ENCODE measurements around the gene NDUFV1.
"Not testable (repeated sequence)": the region's sequence is repeated elsewhere in the genome, so short reads cannot be mapped to it uniquely, and the experiment has no call there.

The NDUFV1 gene

DNA sequence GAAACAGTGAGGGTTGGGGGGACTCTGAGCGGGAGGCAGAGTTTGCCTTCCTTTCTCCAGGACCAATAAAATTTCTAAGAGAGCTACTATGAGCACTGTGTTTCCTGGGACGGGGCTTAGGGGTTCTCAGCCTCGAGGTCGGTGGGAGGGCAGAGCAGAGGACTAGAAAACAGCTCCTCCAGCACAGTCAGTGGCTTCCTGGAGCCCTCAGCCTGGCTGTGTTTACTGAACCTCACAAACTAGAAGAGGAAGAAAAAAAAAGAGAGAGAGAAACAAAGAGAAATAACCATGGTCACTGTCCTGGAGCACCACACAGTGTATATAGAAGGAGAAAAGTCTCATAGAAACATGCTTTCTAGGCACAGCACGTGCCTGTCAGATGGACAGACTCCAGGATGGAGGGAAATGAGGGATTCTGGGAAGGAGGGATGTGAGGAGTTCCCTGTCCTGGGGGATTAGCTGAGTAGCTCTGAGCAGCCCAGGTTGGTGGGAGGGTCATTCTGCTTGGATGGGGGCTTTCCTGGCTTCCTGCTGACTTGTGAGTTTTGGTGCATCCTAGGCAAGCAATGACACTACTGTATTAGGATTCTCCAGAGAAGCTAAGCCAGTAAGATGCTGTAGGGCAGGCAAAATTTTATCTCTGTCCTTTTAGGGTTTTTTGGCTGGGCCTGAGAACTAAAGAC, 20.0 kb upstream of the NDUFV1 start:
- no peak for DNase-seq

DNA sequence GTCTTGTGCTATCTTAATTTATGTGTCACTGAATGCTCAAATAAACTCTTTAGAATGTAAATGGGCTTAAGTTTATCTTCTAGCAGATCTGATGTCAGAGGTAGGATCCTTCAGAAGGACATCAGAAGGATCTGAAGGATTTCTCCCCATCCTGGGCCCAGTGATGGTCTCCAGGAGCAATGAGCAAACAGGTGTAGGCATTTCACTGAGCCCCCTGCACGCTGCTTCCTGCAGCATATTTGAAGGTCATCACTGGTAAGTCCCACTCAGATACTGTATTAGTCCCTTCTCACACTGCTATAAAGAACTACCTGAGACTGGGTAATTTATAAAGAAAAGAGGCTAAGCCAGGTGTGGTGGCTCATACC, 18.6 kb upstream of the NDUFV1 start:
- DNase-seq = no peak

DNA sequence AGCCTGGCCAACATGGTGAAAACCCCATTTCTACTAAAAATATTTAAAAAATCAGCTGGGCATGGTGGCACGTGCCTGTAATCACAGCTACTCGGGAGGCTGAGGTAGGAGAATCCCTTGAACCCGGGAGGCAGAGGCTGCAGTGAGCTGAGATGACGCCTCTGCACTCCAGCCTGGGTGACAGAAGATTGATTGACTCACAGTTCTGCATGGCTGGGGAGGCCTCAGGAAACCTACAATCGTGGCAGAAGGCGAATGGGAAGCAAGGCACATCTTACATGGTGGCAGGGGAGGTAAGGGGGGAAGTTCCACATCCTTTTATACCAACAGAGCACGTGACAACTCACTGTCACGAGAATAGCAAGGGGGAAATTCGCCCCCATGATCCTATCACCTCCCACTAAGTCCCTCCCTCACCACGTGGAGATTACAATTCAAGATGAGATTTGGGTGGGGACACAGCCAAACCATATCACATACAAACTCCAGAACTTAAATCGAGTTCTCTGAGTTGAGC, 17.8 kb upstream of the NDUFV1 start:
- DNase-seq = not testable (repeated sequence)

GRCh38 chr11:67592880-67593564, 13.7 kb upstream of the NDUFV1 start:
- DNase-seq = no peak

GRCh38 chr11:67593565-67593905, 13.2 kb upstream of the NDUFV1 start:
- DNase-seq = no peak

DNA sequence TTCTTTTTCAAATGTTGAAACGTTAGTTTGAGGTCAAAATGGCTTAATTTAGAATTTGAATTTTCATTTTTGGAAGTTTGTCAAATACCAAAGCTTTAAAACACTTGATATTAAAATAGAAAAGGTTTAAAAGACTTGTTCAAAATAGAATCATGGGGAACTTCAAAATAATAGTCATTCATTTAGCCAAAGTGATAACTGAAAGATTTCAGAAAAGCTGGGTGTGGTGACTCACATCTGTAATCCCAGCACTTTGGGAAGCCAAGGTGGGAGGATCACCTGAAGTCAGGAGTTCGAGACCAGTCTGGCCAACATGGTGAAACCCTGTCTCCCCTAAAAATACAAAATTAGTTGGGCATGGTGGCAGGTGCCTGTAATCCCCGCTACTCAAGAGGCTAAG, 12.3 kb upstream of the NDUFV1 start:
- DNase-seq = no peak

DNA sequence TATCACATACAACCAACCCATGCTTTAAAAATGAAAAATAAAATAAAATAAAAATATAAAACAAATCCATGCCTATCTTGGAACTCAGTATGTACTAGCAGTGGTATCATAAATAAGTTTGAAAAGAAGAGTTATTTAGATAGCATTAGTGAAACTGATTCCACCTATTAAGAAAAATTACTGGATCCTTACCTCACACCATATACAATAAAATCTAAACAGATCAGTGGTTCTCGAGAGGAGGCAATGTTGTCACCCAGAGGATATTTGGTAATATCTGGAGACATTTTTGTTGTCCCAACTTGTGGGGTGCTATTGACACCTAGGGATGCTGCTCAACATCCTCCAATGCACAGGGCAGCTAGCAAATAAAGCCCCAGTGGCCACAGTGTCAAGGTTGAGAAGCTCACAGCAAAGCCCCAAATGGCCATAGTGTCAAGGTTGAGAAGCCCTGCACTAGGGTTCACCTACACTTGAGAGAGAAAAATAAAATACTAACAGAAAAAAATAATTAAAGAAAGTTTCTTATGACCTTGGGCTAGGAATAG, 9.9 kb upstream of the NDUFV1 start:
- DNase-seq = no peak

GRCh38 chr11:67597458-67597857, 9.3 kb upstream of the NDUFV1 start:
- DNase-seq = not testable (repeated sequence)

- DNase-seq = not testable (repeated sequence)
Observed at GRCh38 chr11:67597963-67598362, 8.8 kb upstream of the NDUFV1 start.

- no peak for DNase-seq
Observed at GRCh38 chr11:67599149-67599548, 7.6 kb upstream of the NDUFV1 start.

DNA sequence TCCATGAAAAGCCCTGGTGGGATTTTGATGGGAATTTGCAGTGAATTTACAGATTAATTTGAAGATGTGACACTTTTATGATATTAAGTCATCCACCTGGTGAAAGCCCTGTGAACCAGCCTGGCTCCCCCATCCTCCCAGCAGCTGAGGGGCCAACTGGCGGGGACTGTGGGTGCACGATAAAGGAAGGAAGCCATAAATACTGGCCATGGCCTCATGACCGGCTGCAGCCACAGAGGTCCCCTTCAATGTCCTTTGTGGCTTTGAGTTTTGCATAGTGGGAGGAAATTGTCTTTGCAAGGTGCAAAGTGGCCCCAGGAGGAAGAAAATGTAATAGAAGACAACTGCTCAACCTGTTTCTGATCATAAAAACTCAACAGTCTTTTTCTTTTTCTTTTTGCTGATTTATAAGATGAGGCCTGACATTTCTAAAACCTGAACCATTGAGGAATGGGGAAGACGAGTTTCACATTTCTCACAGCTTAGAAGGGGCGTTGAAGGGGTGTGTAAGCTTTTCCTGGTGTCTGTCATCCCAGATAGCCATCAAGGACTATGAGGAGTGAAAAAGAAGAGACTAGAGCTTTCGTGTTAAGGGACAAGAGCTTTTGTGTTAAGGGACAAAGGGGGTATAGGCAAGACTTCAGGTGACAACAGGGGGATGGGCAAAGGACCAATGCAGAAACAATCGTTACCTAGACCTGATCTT, 6.3 kb upstream of the NDUFV1 start:
- no peak for DNase-seq

DNA sequence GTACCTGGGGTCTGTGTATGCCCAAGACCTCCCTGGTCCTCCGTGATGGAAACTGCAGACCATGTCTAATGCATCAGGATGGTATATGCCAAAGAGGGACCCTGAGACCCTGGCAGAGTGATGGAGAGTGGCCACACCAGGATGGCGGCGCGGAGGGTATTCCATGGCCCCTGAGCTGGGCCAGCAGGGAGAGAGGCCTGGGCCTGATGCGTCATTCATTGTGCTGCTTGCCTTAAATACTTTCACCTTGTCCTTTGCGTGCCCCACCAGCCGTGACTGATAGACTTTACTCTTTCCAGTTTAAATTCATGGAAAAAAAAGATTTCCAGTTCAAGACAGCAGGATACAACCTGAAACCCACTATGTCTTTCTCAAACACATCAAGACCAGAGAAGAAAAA, 5.6 kb upstream of the NDUFV1 start:
- no peak for DNase-seq

- not testable (repeated sequence) for DNase-seq
Observed at GRCh38 chr11:67604119-67604518, 2.6 kb upstream of the NDUFV1 start.

DNA sequence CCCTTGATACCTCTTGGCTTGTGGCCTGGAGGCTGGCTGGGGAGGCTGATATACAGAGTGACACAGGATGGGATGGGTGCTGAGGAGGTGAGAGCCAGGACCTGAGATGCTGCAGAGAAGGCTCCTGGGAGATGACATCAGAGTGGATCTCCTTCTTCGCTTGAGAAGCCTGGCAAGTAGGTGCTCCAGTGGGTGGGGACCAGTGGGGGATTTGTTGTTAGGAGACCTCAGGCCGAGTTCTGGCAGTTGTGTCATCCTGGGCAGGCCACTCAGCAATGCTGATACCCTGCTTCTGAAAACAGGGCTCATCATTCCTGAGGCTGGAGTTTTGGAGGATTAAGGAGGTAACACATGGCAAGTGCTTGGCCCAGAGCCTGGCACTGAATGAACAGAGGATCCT, 1.9 kb upstream of the NDUFV1 start:
- DNase-seq = no peak

DNA sequence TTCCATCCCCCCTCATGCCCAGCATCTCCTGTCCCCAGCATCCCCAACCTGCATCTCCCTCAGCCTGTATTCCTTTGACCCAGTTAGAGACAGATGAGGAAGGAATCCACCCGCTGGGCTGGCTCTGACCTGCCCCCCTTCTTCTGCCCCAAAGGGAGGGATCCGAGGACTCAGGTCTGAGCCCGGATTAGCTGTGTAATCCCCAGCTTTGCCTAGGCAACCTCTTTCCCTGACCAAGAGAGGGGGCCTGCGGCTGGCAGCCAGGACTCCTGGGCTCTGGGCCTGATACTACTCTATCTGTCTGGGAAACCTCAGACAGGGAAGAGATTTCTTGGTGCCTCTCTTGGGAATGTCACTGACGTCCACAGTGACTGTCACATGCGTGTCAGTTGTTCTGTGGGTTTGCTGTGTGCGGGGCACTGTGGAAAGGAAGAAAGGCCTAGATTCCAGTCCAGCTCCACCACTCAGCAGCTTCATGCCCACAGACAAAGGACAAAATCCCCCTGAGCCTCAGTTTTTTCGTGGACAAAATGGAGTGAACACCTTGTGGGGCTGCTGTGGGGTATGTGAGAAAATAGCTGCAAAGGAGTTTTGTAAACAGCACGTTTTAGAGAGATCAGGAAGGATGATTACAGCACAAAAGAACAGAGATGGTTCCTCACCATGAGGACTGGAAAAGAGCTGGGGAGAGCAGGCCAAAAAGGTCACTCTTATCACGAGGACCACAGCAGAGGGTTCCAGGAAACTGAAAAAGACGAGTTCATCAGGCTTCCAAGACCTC, 1.3 kb upstream of the NDUFV1 start:
- no peak for DNase-seq

DNA sequence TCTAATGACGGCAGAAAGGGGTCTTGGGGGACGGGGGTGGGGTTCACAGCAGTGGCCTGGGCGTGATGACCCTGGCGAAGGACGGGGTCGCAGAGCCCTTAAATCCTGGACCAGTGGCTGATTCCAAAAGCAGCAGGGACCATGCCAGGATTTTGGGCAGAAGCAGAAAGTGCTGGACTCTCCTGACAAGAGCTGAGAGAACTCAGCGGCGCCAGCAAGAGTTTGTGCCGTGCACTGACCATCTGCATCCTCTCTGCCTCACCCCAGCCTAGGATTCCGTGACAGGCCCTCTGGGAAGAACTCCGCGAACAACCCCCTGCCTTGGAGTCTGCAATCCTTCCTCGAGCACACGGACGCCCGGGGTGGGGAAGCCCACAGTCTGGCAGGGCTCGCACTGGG, 644 bp upstream of the NDUFV1 start:
- no peak for DNase-seq

DNA sequence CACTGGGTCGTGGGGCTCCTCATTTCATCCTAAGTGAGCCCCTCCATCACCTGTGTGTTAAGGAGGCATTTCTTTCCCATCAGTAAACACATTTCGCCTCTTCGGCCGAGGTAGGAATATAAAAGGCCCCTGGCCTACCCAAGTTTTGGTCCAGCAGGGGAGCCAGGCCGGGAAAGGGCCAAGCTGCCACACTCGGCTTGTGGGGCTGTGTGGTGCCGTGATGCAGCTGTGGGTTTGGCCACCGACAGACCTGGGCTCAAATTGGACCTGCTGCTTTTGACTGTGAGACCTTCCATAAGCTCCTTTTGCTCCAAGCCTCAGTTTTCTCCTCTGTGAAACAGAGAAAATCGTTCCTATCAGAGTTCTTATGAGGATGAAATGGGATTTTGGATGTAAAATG, 771 bp downstream of the NDUFV1 start:
- no peak for DNase-seq

- DNase-seq = no peak
Observed at GRCh38 chr11:67608486-67608885, 1.8 kb downstream of the NDUFV1 start.

- no peak for DNase-seq
Observed at GRCh38 chr11:67609316-67609715, 2.6 kb downstream of the NDUFV1 start.

GRCh38 chr11:67610302-67610868, 3.6 kb downstream of the NDUFV1 start:
- no peak for DNase-seq

GRCh38 chr11:67611165-67611564, 4.4 kb downstream of the NDUFV1 start:
- no peak for DNase-seq

DNA sequence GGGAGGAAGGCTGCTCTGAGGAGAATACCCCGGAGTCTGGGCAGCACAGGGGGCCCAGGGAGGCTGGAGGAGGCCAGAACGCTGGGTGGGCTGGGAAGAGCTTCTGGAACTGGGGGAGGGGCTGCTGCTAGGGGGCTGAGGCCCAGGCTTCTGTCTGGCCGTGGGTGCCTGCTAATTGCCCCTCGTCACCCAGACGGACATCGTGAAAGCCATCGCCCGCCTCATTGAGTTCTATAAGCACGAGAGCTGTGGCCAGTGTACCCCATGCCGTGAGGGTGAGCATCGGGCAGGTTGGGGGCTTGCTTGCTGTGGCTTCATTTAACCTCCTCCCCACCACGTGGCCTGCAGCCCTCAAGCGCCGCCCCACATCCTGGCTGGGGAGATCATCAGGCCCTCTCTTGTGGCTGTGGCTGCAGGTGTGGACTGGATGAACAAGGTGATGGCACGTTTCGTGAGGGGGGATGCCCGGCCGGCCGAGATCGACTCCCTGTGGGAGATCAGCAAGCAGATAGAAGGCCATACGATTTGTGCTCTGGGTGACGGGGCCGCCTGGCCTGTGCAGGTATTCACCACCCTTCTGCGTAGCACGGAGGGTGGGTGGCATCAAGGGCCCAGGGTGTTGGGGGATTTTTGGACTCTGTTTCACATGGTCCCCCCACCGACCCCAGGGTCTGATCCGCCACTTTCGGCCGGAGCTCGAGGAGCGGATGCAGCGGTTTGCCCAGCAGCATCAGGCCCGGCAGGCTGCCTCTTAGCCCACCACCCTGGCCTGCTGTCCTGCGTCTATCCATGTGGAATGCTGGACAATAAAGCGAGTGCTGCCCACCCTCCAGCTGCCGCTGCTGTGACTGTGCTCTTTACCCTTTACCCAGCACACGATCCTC, 5.2 kb downstream of the NDUFV1 start:
- no peak for DNase-seq
